Measurements from ENCODE around the gene THRB.

- TF ChIP-seq YY1 (IDR thresholded peaks at IDR 0.05; ENCODE audit: low read depth): no peak
- TF ChIP-seq EZH2phosphoT487 (IDR thresholded peaks at IDR 0.05; ENCODE audit: borderline replicate concordance, low read depth): no peak
These were observed 245.1 kb downstream of the THRB start for GRCh38 chr3:24249523-24249922.
